Cerebellar cortex (tissue), 1 donor: Measurements from ENCODE around the gene PAM16.

Source experiments
- DNase-seq: peaks from one replicate; pipeline ENCODE4 v3.0.0-alpha.2; 2015; ENCODE audit warnings: low spot score

PAM16 gene

DNA sequence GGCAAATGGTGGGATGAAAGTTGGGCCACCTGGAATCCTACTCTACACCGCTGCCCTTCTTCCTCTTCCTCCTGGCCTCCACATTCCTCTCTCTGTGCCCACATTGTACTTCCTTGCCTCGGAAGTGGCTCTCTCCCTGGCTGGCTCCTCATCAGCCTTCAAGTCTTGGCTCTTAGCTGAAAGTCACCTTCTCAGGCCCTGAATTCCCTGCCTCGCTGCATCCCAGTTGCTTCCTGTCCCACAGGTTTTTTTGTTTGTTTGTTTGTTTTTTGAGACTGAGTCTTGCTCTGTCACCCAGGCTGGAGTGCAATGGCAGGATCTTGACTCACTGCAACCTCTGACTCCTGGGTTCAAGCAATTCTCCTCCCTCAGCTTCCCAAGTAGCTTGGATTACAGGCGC lies 2.6 kb upstream of the PAM16 start:
- no peak for DNase-seq

- no peak for DNase-seq
These were observed 1.7 kb upstream of the PAM16 start for GRCh38 chr16:4352843-4353242.

DNA sequence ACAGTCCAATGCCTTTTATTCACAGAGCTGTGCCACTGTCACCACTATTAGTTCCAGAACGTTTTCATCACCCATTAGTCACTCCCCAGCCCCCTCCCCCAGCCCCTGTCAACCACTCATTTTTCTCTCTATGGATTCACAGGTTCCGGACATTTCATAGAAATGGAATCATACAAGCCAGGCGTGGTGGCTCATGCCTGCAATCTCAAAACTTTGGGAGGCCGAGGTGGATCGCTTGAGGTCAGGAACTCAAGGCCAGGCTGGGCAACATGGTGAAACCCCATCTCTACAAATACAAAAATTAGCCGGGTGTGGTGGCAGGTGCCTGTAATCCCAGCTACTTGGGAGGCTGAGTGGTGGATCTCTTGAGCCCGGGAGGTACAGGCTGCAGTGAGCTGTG lies 759 bp upstream of the PAM16 start:
- no peak for DNase-seq

DNA sequence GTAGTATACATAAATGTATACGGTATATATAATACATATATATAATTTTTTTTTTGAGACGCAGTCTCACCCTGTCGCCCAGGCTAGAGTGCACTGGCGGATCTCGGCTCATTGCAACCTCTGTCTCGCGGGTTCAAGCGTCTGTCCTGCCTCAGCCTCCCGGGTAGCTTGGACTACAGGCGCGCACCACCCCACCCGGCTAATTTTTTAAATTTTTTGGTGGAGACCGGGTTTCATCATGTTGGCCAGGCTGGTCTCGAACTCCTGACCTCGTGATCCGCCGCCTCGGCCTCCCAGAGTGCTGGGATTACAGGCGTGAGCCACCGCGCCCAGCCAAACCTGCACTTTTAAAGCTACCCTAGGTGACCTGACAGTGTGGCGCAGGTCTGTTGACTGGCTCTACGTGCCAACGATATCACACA lies 745 bp downstream of the PAM16 start:
- DNase-seq, result no peak

- no peak for DNase-seq
These were observed 1.8 kb downstream of the PAM16 start for GRCh38 chr16:4349332-4349731.

DNA sequence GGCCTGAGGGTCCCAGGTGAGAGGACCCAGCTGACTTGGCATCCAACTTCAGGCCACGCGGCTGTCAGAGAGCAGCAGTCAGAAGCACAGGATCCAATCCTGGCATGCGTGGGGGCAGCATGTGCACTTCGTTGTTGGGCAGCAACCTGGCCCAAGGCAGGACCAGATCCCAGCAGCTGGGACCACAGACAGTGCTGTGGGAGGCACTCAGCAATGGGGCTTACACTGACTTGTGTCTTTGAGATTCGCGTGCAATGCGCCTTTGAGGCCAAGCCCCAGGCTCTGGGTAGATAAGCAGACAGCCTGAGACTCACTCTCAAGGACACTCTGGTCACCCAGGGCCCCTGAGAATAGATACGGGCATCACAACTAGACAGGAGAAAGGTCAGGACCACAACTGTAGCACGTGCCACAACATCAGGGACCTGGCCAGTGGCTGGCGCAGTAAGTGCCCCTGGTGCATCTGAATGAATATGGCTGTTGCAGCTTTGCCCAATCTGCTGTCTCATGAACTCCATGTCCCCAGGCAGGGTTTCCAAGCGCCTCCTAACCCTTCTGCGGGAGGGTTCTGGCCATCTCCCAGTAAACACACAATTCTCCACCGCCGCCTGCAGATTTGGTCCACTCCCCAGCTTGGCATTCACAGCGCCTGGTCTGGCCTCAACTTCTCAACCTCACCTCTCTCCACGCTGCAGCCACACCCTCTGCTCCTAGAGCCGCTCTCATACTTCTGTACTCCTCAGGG lies 3.2 kb downstream of the PAM16 start:
- no peak for DNase-seq

- no peak for DNase-seq
These were observed 4.1 kb downstream of the PAM16 start for GRCh38 chr16:4347010-4347409.

DNA sequence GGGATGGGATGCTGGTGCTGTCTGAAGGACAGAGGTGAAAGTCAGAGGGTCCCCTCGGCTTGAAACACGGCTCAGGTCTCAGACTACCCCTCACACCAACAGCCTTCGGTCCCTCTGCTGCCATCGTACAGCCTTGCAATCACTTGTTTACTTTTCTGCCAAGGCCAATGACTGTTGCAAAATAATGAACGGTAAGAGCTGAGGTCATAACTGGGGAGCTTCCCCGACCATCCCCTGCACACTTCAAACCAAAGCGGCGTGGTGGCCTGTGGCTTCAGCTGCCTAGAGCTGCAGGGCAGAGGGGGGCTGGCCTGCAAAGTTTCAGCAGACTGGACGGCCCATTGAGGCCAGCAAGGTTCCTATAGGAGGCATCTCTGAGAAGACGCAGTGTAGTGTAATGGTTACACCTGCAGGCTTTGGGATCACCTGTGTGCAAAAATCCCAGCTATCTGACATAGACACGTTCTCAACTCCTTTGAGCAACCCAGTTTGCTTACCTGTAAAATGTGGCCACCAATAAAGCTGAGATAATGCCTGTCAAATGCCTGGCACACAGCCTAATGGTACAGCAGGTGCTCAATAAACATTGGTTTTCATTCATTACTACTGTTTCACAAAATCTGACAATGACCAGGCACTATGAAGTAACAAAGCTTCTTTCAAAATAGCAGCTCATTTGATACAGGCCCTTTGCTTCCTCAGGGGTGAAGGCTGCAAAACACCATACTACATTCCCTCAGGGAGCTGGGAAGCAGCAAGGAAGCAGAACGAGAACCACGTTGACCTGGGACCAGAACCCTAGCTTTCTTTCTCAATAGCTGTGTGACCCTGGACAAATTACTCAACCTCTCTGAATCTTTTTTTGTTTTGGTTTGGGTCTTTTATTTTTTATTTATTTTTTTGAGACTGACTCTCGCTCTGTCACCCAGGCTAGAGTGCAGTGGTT lies 5.0 kb downstream of the PAM16 start:
- DNase-seq, result no peak

GRCh38 chr16:4344983-4345835 lies 5.9 kb downstream of the PAM16 start:
- DNase-seq, result no peak

GRCh38 chr16:4344300-4344982 lies 6.7 kb downstream of the PAM16 start:
- peak; percentile 71 for DNase-seq

- no peak for DNase-seq
These were observed 8.0 kb downstream of the PAM16 start for GRCh38 chr16:4342866-4343744.

DNA sequence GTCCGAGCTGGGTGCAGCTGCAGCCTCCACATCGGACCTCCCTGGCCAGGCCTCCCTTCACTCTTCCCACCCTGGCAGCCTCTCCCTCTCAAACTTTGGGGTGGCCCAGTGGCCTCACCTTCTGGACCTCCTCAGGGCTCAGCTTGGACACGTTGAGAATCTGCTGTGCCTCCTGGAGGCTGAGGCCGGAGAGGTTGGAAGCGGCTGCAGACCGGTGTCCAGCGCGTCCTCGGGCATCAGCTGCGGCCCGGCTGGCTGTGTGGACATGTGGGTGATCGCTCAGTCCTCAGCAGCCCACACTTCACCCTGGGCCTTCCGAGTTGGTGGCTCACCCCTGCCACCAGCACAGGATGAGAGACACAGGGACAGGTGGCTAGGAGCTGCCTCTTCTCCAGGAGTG lies 9.9 kb downstream of the PAM16 start:
- DNase-seq, result no peak

- no peak for DNase-seq
These were observed 10.7 kb downstream of the PAM16 start for GRCh38 chr16:4340443-4340842.

- DNase-seq, result no peak
These were observed 11.2 kb downstream of the PAM16 start for GRCh38 chr16:4339909-4340308.

GRCh38 chr16:4339455-4339854 lies 11.7 kb downstream of the PAM16 start:
- no peak for DNase-seq

- DNase-seq, result no peak
These were observed 12.3 kb downstream of the PAM16 start for GRCh38 chr16:4338712-4339299.

DNA sequence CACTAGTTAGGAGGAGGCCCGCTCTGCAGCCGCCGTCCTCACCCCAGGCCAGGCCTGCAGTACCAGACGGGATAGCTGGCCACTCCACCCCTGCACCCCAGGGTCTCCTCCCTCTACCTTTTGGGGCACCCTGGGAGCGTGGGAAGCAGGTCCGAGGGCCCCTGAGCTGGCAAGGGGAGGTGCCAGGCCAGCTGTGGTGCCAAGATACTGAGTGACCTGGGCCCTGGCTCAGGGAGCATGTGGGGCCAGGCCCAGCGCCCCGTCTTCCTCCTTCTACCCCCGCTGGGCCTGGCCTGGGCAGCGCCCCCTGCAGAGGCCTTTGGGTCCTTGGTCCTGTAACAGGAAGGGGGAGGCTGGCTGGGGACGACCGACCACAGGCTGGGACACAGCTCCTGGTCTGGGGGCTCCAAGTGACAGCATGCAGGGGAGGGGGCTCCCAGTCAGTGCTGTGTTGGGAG lies 13.0 kb downstream of the PAM16 start:
- no peak for DNase-seq

DNA sequence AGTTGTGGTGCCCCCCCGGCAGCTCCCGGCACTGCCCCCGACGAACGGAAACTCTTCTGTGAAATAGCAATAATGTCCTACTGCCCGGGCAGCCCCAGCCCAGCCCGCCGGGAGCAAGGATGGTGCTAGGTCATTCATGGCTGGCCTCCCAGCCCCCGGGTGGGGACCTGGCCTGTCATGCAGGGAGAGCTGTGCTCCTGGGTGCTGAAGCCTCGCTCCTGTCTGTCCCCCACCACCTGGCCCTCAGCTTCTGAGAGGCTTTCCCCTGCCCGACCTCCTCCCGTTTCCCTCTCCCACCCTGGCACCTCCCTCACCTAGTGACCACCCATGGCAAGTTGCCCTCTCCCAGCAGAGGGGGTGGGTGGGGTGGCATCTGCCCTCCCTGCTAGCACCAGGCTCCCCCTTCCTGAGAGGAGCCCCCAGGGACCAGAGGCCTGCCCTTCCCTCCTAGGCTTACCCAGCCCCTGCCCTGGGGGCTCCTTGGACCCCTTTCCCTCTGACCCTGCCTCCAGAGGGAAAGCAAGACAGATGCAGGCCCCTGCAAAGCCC lies 13.5 kb downstream of the PAM16 start:
- DNase-seq, result no peak

GRCh38 chr16:4336701-4337539 lies 14.2 kb downstream of the PAM16 start:
- DNase-seq, result no peak
